ENCODE results near the gene WDR4. TPM values are rescaled to one million over a fixed set of nuclear protein-coding genes. Genes with fewer than 3 reads are reported as not detected.
A peak's percentile ranks its signal among the peaks of the same experiment; 100 is the strongest.
"Not testable (repeated sequence)": the region's sequence is repeated elsewhere in the genome, so short reads cannot be mapped to it uniquely, and the experiment has no call there.

WDR4 gene
- total and polyA plus RNA-seq, 2 of the 13 experiments (the other 11 are each of a cell fraction or from before 2014, with no cell fraction given): 11.3 to 14.4 TPM

DNA sequence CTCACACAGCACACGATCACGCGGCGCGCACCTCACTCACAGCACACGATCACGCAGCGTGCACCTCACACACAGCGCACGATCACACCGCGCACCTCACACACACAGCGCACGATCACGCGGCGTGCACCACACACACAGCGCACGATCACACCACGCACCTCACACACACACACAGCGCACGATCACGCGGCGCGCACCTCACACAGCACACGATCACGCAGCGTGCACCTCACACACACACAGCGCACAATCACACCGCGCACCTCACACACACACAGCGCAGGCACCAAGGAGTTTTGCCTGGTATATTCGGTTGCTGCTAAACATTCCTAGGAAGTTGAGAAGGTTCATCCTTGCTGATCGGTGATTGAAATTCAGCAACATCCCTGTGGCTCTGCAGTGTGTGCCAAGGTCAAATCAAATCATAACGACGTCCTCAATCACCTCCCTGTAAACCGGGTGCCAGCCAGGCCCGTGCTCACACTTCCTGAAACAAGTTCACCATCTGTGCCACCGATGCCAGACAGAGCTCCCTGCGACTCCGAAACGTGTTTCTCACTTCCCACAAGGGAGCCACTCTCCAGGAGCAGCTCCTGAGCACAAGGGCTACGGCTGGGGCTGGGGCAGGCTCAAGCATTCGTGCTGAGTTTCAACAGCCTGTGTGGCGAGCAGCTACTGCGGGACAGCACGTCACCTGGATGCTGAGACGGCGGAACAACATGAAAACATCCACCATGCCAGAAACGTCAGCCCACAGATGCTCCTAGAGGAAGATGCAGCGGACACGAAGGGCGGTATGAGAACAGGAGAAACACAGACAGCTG is 30.2 kb downstream of the WDR4 start:
- Histone ChIP-seq H3K4me2 (ENCODE audit: low read depth, low read length) (no peak overlapping the region), H3K36me3 (replicated peaks in 1 of 2; ENCODE audit: control insufficient read depth in 1 of 2, insufficient read depth in 2 of 2, low read length in 2 of 2) (peaks cover 38 to 85% of the 10 kb centered on the region in 2 experiments), H3K79me2 (ENCODE audit: insufficient read depth, low read length) (peaks cover 4% of the 10 kb centered on the region), H3K9ac (ENCODE audit: insufficient read depth, low read depth, low read length) (no peak overlapping the region), H3K4me1 (ENCODE audit: insufficient read depth, low read length) (no peaks in the 10 kb centered on the region), H3K27me3 (ENCODE audit: control insufficient read depth in 1 of 2, insufficient read depth in 2 of 2, low read length in 2 of 2) (no peaks in the 10 kb centered on the region; a peak in 1 of 5 replicates), H4K20me1 (ENCODE audit: insufficient read depth, low read length) (no peaks in the 10 kb centered on the region), H3K9me3 (ENCODE audit: low read length) (no peaks in the 10 kb centered on the region), H2AFZ (ENCODE audit: low read length) (no peak overlapping the region), H3K4me3 (replicated peaks in 1 of 3; ENCODE audit: insufficient read depth in 1 of 3, low read depth in 2 of 3, low read length in 3 of 3) (no peak overlapping the region), H3K27ac (ENCODE audit: extremely low read length, insufficient read depth, low read length) (no peak overlapping the region)
- TF ChIP-seq AGO2 (optimal IDR thresholded peaks at IDR 0.05; ENCODE audit: low read depth, low read length) (peak; percentile 22), ZNF317 (CRISPR knock-in tag; IDR thresholded peaks at IDR 0.05) (no peak), NRL (CRISPR knock-in tag; IDR thresholded peaks at IDR 0.05; ENCODE audit: borderline replicate concordance) (no peak), RFX1 (IDR thresholded peaks at IDR 0.05) (no peak), DNMT1 (CRISPR knock-in tag; IDR thresholded peaks at IDR 0.05) (0 out of 2 replicates have a peak, but pooled peaks have one; percentile 13)
- no peak for ATAC-seq
- DNase-seq (ENCODE audit: low spot score): no peak
- WGBS (ENCODE audit: low lambda C conversion rate): 95% methylated on average over 53 of the region's 54 CpGs
- POLR2A ChIA-PET: interaction anchor here (0.5 kb wide), 1 partner anchor 28 kb away, joined by 3 read pairs; no protein-coding TSS in a partner anchor
- in situ Hi-C loops (cut with HindIII; ENCODE audit: extremely low pct_ligation_motif_present, low pct_unique_long_range_greater_than_20kb): no loop called here
- intact Hi-C loops (cut with micrococcal nuclease; ENCODE audit: unreplicated experiment): no loop called here
- no peak for FAIRE-seq
- BruUV-seq (replicated peaks): TSS peak; percentile 19
- CTCF ChIA-PET (ENCODE audit: low intra/inter-chr PET ratio, low total read pairs): no interaction called here

DNA sequence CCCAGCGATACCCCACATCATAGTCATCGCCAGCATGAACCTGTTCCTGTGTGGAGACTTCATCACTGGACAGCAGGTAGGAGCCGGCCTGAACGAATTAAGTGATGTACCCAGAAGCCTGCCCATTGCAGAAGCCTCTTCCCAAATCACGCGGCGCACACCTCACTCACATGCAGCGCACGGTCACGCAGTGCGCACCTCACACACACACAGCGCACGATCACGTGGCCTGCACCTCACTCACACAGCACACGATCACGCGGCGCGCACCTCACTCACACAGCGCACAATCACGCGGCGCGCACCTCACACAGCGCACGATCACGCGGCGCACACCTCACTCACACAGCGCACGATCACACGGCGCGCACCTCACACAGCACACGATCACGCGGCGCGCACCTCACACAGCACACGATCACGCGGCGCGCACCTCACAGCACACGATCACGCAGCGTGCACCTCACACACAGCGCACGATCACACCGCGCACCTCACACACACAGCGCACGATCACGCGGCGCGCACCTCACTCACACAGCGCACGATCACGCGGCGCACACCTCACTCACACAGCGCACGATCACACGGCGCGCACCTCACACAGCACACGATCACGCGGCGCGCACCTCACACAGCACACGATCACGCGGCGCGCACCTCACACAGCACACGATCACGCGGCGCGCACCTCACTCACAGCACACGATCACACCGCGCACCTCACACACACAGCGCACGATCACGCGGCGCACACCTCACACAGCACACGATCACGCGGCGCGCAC is 31.0 kb downstream of the WDR4 start:
- FAIRE-seq; in situ Hi-C loops (cut with HindIII; ENCODE audit: extremely low pct_ligation_motif_present, low pct_unique_long_range_greater_than_20kb); intact Hi-C loops (cut with micrococcal nuclease; ENCODE audit: unreplicated experiment); H4K20me1 ChIP-seq (ENCODE audit: insufficient read depth, low read length); DNase-seq (ENCODE audit: low spot score); CTCF ChIA-PET (ENCODE audit: low intra/inter-chr PET ratio, low total read pairs); BruUV-seq (replicated peaks); H3K9ac ChIP-seq (ENCODE audit: insufficient read depth, low read depth, low read length); H3K27ac ChIP-seq (ENCODE audit: extremely low read length, insufficient read depth, low read length); POLR2A ChIA-PET; H3K27me3 ChIP-seq (ENCODE audit: control insufficient read depth in 1 of 2, insufficient read depth in 2 of 2, low read length in 2 of 2); H2AFZ ChIP-seq (ENCODE audit: low read length); H3K4me1 ChIP-seq (ENCODE audit: insufficient read depth, low read length); H3K79me2 ChIP-seq (ENCODE audit: insufficient read depth, low read length); H3K4me3 ChIP-seq (replicated peaks in 1 of 3; ENCODE audit: insufficient read depth in 1 of 3, low read depth in 2 of 3, low read length in 3 of 3); ATAC-seq; H3K4me2 ChIP-seq (ENCODE audit: low read depth, low read length); H3K9me3 ChIP-seq (ENCODE audit: low read length): not testable (repeated sequence)
- H3K36me3 ChIP-seq (replicated peaks in 1 of 2; ENCODE audit: control insufficient read depth in 1 of 2, insufficient read depth in 2 of 2, low read length in 2 of 2): peaks cover 31 to 81% of the 10 kb centered on the region in 2 experiments
- TF ChIP-seq RBFOX2 (IDR thresholded peaks at IDR 0.05; ENCODE audit: low read depth, low read length) (peak; percentile 38; the same call in 1 of the 2 replicates), DNMT1 (CRISPR knock-in tag; IDR thresholded peaks at IDR 0.05) (0 out of 2 replicates have a peak, but pooled peaks have one; percentile 9), AGO2 (optimal IDR thresholded peaks at IDR 0.05; ENCODE audit: low read depth, low read length) (peak; percentile 64)
- 97% methylated on average over 94 of the region's 95 CpGs for WGBS (ENCODE audit: low lambda C conversion rate)

Measured in HepG2 (cell line).